Small intestine (tissue), 16 donors: ENCODE measurements around the gene SYF2. TPM values are rescaled to one million over a fixed set of nuclear protein-coding genes. Genes with fewer than 3 reads are reported as not detected.
"Not testable (repeated sequence)": the region's sequence is repeated elsewhere in the genome, so short reads cannot be mapped to it uniquely, and the experiment has no call there.

Experiments used
- DNase-seq, 2 donors: peaks; one replicate each; pipeline versions ENCODE4 v3.0.0 to v3.0.0-alpha.2; 2013
- FAIRE-seq: peaks from 2 replicates; lab custom pipeline; 2012; peaks lifted over from hg19 to GRCh38; lab: Jason Lieb, UNC
- H3K27ac ChIP-seq, 3 donors: one replicate each; pipeline ENCODE4 v1.5.1; 2013; ENCODE audit warnings: low read length in 2 of 3, mild to moderate bottlenecking in 2 of 3, control low read depth in 1 of 3, inconsistent platforms in 1 of 3, low read depth in 1 of 3, moderate library complexity in 1 of 3
- H3K27me3 ChIP-seq, 3 donors: one replicate each; pipeline ENCODE4 v1.6.1; 2013; ENCODE audit warnings: low read length in 3 of 3, inconsistent platforms in 1 of 3; ENCODE audit not compliant: control insufficient read depth in 3 of 3, insufficient read depth in 3 of 3
- H3K36me3 ChIP-seq, 3 donors: one replicate each; pipeline ENCODE4 v1.6.1; 2013; ENCODE audit warnings: low read length in 3 of 3, inconsistent platforms in 1 of 3, low read depth in 1 of 3, mild to moderate bottlenecking in 1 of 3, moderate library complexity in 1 of 3; ENCODE audit not compliant: control insufficient read depth in 3 of 3, insufficient read depth in 2 of 3
- H3K4me1 ChIP-seq, 3 donors: one replicate each; pipeline ENCODE4 v1.6.1; 2013; ENCODE audit warnings: low read length in 2 of 3, inconsistent platforms in 1 of 3, low read depth in 1 of 3, mild to moderate bottlenecking in 1 of 3, moderate library complexity in 1 of 3; ENCODE audit not compliant: control insufficient read depth in 3 of 3, insufficient read depth in 2 of 3
- H3K4me3 ChIP-seq, 3 donors: one replicate each; pipeline ENCODE4 v1.5.1; 2013; ENCODE audit warnings: low read length in 3 of 3, control low read depth in 1 of 3, inconsistent platforms in 1 of 3, low read depth in 1 of 3, mild to moderate bottlenecking in 1 of 3, moderate library complexity in 1 of 3
- H3K9me3 ChIP-seq, 2 donors: one replicate each; pipeline ENCODE4 v1.6.1; 2013; ENCODE audit warnings: low read depth in 1 of 2, low read length in 1 of 2; ENCODE audit not compliant: control insufficient read depth in 2 of 2, insufficient read depth in 1 of 2
- WGBS, 3 donors: extraction: QIAGEN DNeasy Blood & Tissue Kit; methylation state at CpG; one replicate each; pipeline ENCODE4 v1.1.7; 2013; 5-methylcytosine and 5-hydroxymethylcytosine counted together
- long read RNA-seq, 10 donors: transcript quantifications; one replicate each; lab custom pipeline, GENCODE V29; 2026
- polyA plus RNA-seq, 4 donors: library from polyadenylated mRNA; stranded (reverse) in 3 of 4; unstranded in 1 of 4; fragments of 200-250 nt in 3 of 4; fragments of 120-200 nt in 1 of 4; gene quantifications; one replicate each; pipeline versions ENCODE4 v1.2.1 to v1.2.3, GENCODE V29; 2013
- donor health status: healthy with polysubstance abuse.
- donor health status: control.
- donor health status: control.
- donor health status: Bipolar disorder and iron deficiency.
- donor health status: healthy.

Gene SYF2
- polyA plus RNA-seq: 100 to 1,000 TPM in 2 of 4 donors, 10 to 100 TPM in 2; 68.6 to 136 (median 93.1) TPM
- long read RNA-seq, donor 1: 0 reads
- long read RNA-seq, donor 2, transcript SYF2-201 (7 exons, 1,345 nt): major isoform, 15 of 23 reads
- long read RNA-seq, donor 2, partial matches to known transcripts: 7 of 23 reads
- long read RNA-seq, donor 2, other reads (novel, unspliced or antisense): 0 of 23 reads
- long read RNA-seq, donor 3, transcript SYF2-201 (7 exons, 1,345 nt): major isoform, 41 of 64 reads
- long read RNA-seq, donor 3, partial matches to known transcripts: 21 of 64 reads
- long read RNA-seq, donor 3, other reads (novel, unspliced or antisense): 0 of 64 reads
- long read RNA-seq, donor 4, partial matches to known transcripts: 0 of 1 reads
- long read RNA-seq, donor 4, other reads (novel, unspliced or antisense): 0 of 1 reads
- long read RNA-seq, donor 5, partial matches to known transcripts: 14 of 19 reads
- long read RNA-seq, donor 5, other reads (novel, unspliced or antisense): 0 of 19 reads
- long read RNA-seq, donor 6, transcript SYF2-201 (7 exons, 1,345 nt): major isoform, 25 of 41 reads
- long read RNA-seq, donor 6, partial matches to known transcripts: 14 of 41 reads
- long read RNA-seq, donor 6, other reads (novel, unspliced or antisense): 0 of 41 reads
- long read RNA-seq, donor 7: 0 reads
- long read RNA-seq, donor 8, transcript SYF2-201 (7 exons, 1,345 nt): major isoform, 6 of 6 reads
- long read RNA-seq, donor 8, partial matches to known transcripts: 0 of 6 reads
- long read RNA-seq, donor 8, other reads (novel, unspliced or antisense): 0 of 6 reads
- long read RNA-seq, donor 9, partial matches to known transcripts: 0 of 3 reads
- long read RNA-seq, donor 9, other reads (novel, unspliced or antisense): 0 of 3 reads
- long read RNA-seq, donor 10, transcript SYF2-201 (7 exons, 1,345 nt): major isoform, 32 of 87 reads
- long read RNA-seq, donor 10, partial matches to known transcripts: 51 of 87 reads
- long read RNA-seq, donor 10, other reads (novel, unspliced or antisense): 0 of 87 reads

GRCh38 chr1:25232027-25232865 lies at the start of gene SYF2:
Gene SYF2 (minus strand): TSS chr1:25232502. CDS start chr1:25232467, 35 bp downstream.
- 0% methylated on average over 51 to 54 of the region's 54 CpGs for WGBS, 3 donors
- DNase-seq (peak; percentile 91 to 95), FAIRE-seq (no peak)
- Histone ChIP-seq H3K4me3 (peak within 1 kb of the TSS; percentile 78 to 97 (median 90)), H3K27me3 (no peaks in the 10 kb centered on the region), H3K9me3 (no peaks in the 10 kb centered on the region), H3K27ac (peak within 1 kb of the TSS; percentile 82 to 97 (median 86)), H3K4me1 (peaks cover 0 to 8% (median 2%) of the 10 kb centered on the region in 3 donors), H3K36me3 (peaks cover 2 to 35% (median 13%) of the 10 kb centered on the region in 3 donors)

DNA sequence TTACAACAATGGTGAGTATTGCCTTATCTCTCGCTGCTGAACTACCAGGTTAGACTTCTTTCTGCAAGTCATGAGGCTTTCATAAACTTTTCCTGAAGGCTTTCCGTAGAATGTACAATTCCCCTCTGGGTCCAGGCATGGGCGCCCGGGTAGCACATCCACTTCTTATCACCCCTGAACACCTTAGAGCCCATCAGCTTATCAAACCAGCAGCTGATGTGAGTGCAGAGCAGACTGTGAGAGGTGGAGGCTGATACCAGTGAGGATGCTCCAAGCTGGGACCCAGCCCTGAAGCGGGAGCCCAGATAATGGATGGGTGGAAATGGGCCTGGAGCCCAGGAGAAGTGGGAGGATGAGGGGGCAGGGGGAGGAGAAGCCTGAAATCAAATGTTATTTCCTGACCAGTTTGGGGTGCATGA lies 47.4 kb upstream of the SYF2 start:
- FAIRE-seq: not testable (repeated sequence)
- WGBS, 3 donors: 71 to 80% (median 80%) methylated on average over 3 to 4 of the region's 5 CpGs

DNA sequence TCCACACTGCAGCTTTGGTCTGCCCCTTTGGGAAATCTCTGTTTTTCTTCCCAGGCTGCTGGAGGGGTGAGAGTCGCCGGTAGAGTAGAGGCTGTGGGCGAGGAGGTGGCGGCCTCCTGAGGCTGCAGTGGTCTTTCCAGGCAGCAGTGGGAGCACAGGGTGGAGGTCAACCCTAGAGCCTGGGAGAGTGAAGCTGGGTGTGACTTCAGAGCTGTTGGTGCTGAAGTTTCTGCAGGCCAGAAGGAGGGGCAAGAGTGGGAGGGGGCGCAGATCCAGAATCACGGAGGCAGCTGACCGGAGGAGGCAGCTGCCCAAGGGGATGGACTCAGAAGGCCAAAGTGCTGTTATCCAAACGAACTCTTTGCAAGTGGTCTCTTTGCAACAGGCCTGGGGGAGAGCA lies 46.5 kb upstream of the SYF2 start:
- 76 to 90% (median 81%) methylated on average over 3 to 6 of the region's 8 CpGs for WGBS, 3 donors
- not testable (repeated sequence) for H3K27ac ChIP-seq, H3K36me3 ChIP-seq, H3K4me1 ChIP-seq, FAIRE-seq, H3K9me3 ChIP-seq, H3K27me3 ChIP-seq, H3K4me3 ChIP-seq, DNase-seq

More for the DNA sequence above, 47.4 kb upstream of the SYF2 start:
- not testable (repeated sequence) for H3K4me3 ChIP-seq, H3K27me3 ChIP-seq, H3K36me3 ChIP-seq, H3K27ac ChIP-seq, H3K4me1 ChIP-seq, H3K9me3 ChIP-seq, DNase-seq

DNA sequence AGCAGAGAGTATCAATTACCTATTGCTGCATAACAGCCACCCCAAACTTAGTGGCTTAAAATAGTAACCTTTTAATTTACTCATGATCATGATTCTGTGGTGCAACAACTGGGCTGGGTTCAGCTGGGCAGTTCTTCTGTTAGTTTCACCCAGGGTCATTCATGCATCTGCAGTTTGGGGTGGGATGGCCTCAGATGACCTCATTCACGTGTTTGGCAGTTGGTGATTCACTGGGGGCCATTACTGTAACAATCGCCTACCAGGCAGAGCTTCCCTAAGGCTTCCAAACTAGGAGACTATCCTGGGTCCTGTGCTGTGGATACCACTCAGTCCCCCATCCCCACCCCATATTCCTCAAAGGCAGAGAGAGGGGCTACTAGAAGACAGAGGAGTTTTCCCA lies 46.1 kb upstream of the SYF2 start:
- not testable (repeated sequence) for DNase-seq, FAIRE-seq, H3K27ac ChIP-seq, H3K9me3 ChIP-seq, H3K4me3 ChIP-seq, H3K4me1 ChIP-seq, H3K27me3 ChIP-seq, H3K36me3 ChIP-seq
- 41 to 71% (median 58%) methylated on average over 2 of the region's 2 CpGs for WGBS, 3 donors

DNA sequence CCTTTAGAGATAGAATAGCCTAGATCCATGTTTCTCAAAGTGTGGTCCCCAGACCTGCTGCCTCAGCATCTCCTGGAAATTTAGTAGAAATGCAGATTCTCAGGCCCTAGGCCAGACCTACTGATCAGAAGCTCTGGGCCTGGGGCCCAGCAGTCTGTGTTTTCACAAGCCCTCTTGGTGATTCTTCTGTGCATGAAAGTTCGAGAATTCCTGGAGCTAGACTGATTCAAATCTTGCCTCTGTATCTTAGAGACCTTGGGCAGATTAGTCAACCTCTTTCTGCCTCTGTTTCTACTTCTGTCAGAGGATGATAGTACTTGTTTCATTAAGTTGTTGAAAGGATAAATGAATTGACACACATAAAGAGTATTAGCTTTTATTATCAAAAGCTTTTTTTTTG lies 45.0 kb upstream of the SYF2 start:
- not testable (repeated sequence) for DNase-seq, H3K4me3 ChIP-seq, H3K9me3 ChIP-seq, H3K36me3 ChIP-seq, FAIRE-seq, H3K27ac ChIP-seq, H3K27me3 ChIP-seq, H3K4me1 ChIP-seq
- WGBS, 3 donors: 77 to 81% (median 78%) methylated on average over 1 of the region's 1 CpG

DNA sequence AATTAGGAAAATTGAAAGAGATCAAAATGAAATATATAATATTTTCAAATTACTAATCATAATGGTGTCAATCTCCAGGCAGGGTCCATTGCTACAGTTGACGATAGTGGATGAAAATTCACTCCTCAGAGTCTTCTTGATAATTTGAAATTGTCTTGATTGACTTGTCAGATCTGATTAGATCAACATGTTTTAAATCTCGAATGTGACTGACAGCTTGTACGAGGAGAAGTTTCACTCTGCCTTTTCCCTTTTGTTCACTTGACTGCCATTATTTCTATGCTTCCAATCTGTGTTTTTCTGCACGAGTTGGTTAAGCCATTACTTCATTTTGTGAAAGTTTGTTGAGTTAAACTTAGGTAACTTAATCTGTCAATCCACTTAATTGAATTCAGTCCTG lies 43.3 kb upstream of the SYF2 start:
- H3K36me3 ChIP-seq, DNase-seq, H3K4me3 ChIP-seq, H3K9me3 ChIP-seq, H3K4me1 ChIP-seq, H3K27ac ChIP-seq, H3K27me3 ChIP-seq, FAIRE-seq: not testable (repeated sequence)
- 61 to 83% (median 73%) methylated on average over 4 of the region's 4 CpGs for WGBS, 3 donors

GRCh38 chr1:25272238-25272637 lies 39.9 kb upstream of the SYF2 start, which contains the start of gene RHD:
Gene RHD (plus strand): TSS chr1:25272509. CDS start chr1:25272548, 39 bp downstream.
- not testable (repeated sequence) for H3K27ac ChIP-seq, H3K4me1 ChIP-seq, H3K4me3 ChIP-seq, FAIRE-seq, DNase-seq, H3K36me3 ChIP-seq, H3K27me3 ChIP-seq, H3K9me3 ChIP-seq
- WGBS, 3 donors: 80 to 92% (median 91%) methylated on average over 6 to 8 of the region's 8 CpGs
